GM23338 (cell line): ENCODE data around the gene FOXP2.

Experiments
- CREB1 ChIP-seq: fragments of 250-450 bp; sonication (Bioruptor Pico); IDR thresholded peaks from 2 replicates; pipeline ENCODE4 v1.5.0; 2020; ENCODE audit warnings: low read depth, mild to moderate bottlenecking, moderate library complexity
- CTCF ChIP-seq, 2 experiments: fragments of 200-600 bp in 1 of 2; sonication (generic) in 1 of 2; conservative IDR thresholded peaks; 2 replicates each; pipeline versions ENCODE4 v1.5.1 to v1.6.1; 2016 to 2017; ENCODE audit warnings: antibody characterized with exemption in 2 of 2, low read depth in 2 of 2, mild to moderate bottlenecking in 2 of 2, moderate library complexity in 1 of 2
- ETS1 ChIP-seq: IDR thresholded peaks from 2 replicates; pipeline ENCODE4 v1.6.1; 2016; ENCODE audit warnings: antibody characterized with exemption
- EZH2 ChIP-seq: fragments of 200-600 bp; sonication (generic); IDR thresholded peaks from one replicate; pipeline ENCODE4 v1.8.0; 2017; ENCODE audit warnings: antibody characterized with exemption, mild to moderate bottlenecking, low read depth; ENCODE audit not compliant: unreplicated experiment
- EZH2phosphoT487 ChIP-seq: fragments of 200-600 bp; sonication (generic); IDR thresholded peaks from one replicate; pipeline ENCODE4 v1.8.1; 2018; ENCODE audit warnings: antibody characterized with exemption; ENCODE audit not compliant: unreplicated experiment
- JUNB ChIP-seq: IDR thresholded peaks from one replicate; pipeline ENCODE4 v1.6.1; 2016; ENCODE audit warnings: antibody characterized with exemption; ENCODE audit not compliant: unreplicated experiment
- POLR2AphosphoS5 ChIP-seq: IDR thresholded peaks from 2 replicates; pipeline ENCODE4 v1.6.1; 2016; ENCODE audit warnings: antibody characterized with exemption, low read depth
- REST ChIP-seq: IDR thresholded peaks from one replicate; pipeline ENCODE4 v1.6.1; 2018; ENCODE audit warnings: antibody characterized with exemption; ENCODE audit not compliant: unreplicated experiment
- STAT1 ChIP-seq: IDR thresholded peaks from one replicate; pipeline ENCODE4 v1.6.1; 2016; ENCODE audit warnings: antibody characterized with exemption; ENCODE audit not compliant: unreplicated experiment

- no peak for TF ChIP-seq EZH2
- TF ChIP-seq CTCF (conservative IDR thresholded peaks at IDR 0.05; ENCODE audit: low read depth in 2 of 2): no peak
- TF ChIP-seq EZH2phosphoT487: no peak
- no peak for TF ChIP-seq STAT1
- TF ChIP-seq POLR2AphosphoS5: no peak
- TF ChIP-seq REST: no peak
- no peak for TF ChIP-seq JUNB
- no peak for TF ChIP-seq CREB1 (CRISPR knock-in tag)
- TF ChIP-seq ETS1: no peak
Observed at GRCh38 chr7:114660753-114661152, 246.1 kb downstream of the FOXP2 start.
